HK-2 (cell line): Measurements from ENCODE around the gene WDR93.

Source experiments
- DNase-seq: peaks from one replicate; pipeline ENCODE4 v3.0.0-alpha.2; 2018; ENCODE audit not compliant: unreplicated experiment

Gene WDR93

DNA sequence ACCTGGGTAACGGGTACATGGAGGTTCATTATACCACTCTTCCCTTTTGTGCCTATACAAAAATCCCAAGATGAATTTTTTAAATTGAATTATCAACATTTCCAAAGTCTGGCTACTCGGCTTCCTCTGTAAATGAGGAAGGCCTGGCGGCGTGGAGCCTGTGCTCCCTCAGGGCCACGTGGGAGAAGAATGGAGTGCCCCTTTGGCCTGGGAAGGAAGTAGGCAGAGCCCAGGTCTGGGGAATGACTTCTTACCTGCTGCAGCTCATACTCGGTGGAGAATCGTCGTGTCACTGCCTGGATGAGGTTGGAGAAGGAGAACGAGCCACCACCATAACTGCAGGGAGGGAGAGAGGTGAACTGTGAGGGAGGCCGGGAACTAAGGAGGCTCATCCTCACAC is 99.6 kb downstream of the WDR93 start:
- no peak for DNase-seq

DNA sequence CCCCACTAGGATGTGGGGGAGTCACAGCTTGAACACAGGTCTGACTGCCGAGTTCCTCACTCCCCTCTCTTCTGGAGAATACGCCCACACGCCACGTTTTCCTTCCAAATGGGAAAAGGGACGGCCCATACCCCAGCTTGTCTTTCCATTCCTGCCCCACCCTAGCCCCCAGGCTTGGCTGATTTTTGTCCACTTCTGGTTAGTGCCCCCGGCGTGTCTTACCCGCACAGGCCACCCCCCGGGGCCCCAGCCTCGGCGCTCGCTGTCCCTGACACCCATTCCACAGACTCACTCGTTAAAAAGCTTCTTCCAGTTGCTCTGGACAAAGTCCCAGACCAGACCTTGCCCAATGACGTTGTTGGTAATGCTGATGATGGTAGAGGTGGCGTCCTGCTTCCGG is 100.0 kb downstream of the WDR93 start:
- no peak for DNase-seq

DNA sequence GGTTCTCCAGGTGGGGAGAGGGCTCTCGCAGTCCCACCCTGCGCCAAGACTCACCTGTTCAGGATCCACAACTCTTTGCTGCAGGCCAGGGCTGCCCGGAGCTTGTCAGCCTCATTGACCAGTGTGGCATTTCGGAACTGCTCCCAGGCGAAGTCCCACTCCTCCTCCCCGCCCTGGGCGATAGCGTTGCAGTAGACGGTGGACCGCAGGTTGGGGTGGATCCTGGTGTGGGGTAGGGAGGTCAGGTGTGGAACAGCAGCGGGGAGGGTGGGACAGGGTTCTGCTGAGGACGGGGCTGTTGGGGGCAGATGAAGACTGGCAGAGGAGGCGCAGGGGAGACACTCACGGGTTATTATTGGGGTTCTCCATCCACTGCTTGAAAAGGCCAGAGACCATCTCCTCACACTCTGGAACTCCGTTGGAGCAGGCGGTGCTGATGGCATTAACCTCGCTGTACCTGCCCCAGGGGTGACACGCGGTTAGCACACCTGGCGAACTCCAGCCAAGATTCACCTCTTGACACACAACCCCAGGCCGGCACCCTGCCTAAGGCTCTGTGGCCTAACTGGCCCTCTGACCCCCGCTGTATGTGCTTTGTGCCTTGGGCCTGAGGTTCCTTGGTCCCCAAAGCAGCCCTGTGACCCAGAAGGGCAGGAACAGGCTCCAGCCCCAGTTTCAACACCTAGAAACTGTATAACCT is 101.6 kb downstream of the WDR93 start:
- no peak for DNase-seq
